Fibroblast of lung (primary cell): ENCODE measurements around the gene MSMO1. TPM values are rescaled to one million over a fixed set of nuclear protein-coding genes. Genes with fewer than 3 reads are reported as not detected.

Experiments
- DNase-seq, 2 donors: peaks; one replicate each; pipeline versions ENCODE4 v3.0.0 to v3.0.0-alpha.2; 2010; ENCODE audit warnings: low read depth in 2 of 2
- H2AFZ ChIP-seq: 2 replicates; pipeline ENCODE4 v1.5.1; 2012; ENCODE audit warnings: low read length, control low read depth, inconsistent platforms
- H3K27ac ChIP-seq: 2 replicates; pipeline ENCODE4 v1.5.1; 2011; ENCODE audit warnings: low read length, control low read depth; ENCODE audit not compliant: insufficient read depth
- H3K27me3 ChIP-seq: 2 replicates; pipeline ENCODE4 v1.5.1; 2011; ENCODE audit warnings: mild to moderate bottlenecking, low read length; ENCODE audit not compliant: control insufficient read depth, insufficient read depth
- H3K36me3 ChIP-seq: 2 replicates; pipeline ENCODE4 v1.5.1; 2011; ENCODE audit warnings: low read length; ENCODE audit not compliant: control insufficient read depth, insufficient read depth
- H3K4me1 ChIP-seq: 2 replicates; pipeline ENCODE4 v1.5.1; 2011; ENCODE audit warnings: low read length; ENCODE audit not compliant: control insufficient read depth, insufficient read depth; ENCODE audit errors: extremely low read depth
- H3K4me2 ChIP-seq: 2 replicates; pipeline ENCODE4 v1.5.1; 2011; ENCODE audit warnings: low read length, control low read depth; ENCODE audit not compliant: insufficient read depth; ENCODE audit errors: extremely low read depth
- H3K4me3 ChIP-seq, 4 experiments: fragments of 200-600 bp in 1 of 4; sonication (generic) in 1 of 4; replicated peaks in 1 of 4; 2 replicates each; pipeline ENCODE4 v1.5.1; 2011 to 2016; ENCODE audit warnings: low read length in 4 of 4, low read depth in 3 of 4, mild to moderate bottlenecking in 3 of 4, control low read depth in 2 of 4, inconsistent platforms in 1 of 4, mixed read lengths in 1 of 4; ENCODE audit not compliant: insufficient read depth in 1 of 4; ENCODE audit errors: control extremely low read depth in 1 of 4
- H3K79me2 ChIP-seq: 2 replicates; pipeline ENCODE4 v1.5.1; 2012; ENCODE audit warnings: mild to moderate bottlenecking, low read length, inconsistent platforms; ENCODE audit not compliant: control insufficient read depth, insufficient read depth
- H3K9ac ChIP-seq: 2 replicates; pipeline ENCODE4 v1.5.1; 2011; ENCODE audit warnings: mild to moderate bottlenecking, low read length, control low read depth; ENCODE audit not compliant: insufficient read depth
- H3K9me3 ChIP-seq: 2 replicates; pipeline ENCODE4 v1.5.1; 2012; ENCODE audit warnings: low read depth, low read length; ENCODE audit not compliant: control insufficient read depth, insufficient read depth
- H4K20me1 ChIP-seq: 2 replicates; pipeline ENCODE4 v1.5.1; 2011; ENCODE audit warnings: low read length; ENCODE audit not compliant: control insufficient read depth, insufficient read depth; ENCODE audit errors: extremely low read depth
- EZH2 ChIP-seq: IDR thresholded peaks from 2 replicates; pipeline ENCODE4 v1.5.1; 2012; ENCODE audit warnings: low read length, control low read depth, mild to moderate bottlenecking; ENCODE audit errors: missing control alignments
- polyA plus RNA-seq, 2 donors: library from polyadenylated mRNA; depleted of rRNA in 1 of 2; stranded (reverse) in 1 of 2; unstranded in 1 of 2; fragments of >200 nt; gene quantifications; 2 replicates each; pipeline ENCODE4 v1.2.1, GENCODE V29; 2011 to 2012; ENCODE audit warnings: missing spikeins in 1 of 2
- total RNA-seq: library from RNA; depleted of rRNA; stranded (reverse); fragments of >200 nt; gene quantifications from 2 replicates; pipeline ENCODE4 v1.2.1, GENCODE V29; 2014
- TF ChIP-seq, protein P1 (sequence below), 2 donors: IDR thresholded peaks in 1 of 2; conservative IDR thresholded peaks in 1 of 2; 1 replicate in 1 of 2; 2 replicates in 1 of 2; pipeline ENCODE4 v1.5.1; 2011 to 2012; ENCODE audit warnings: low read length in 2 of 2, control low read depth in 1 of 2, inconsistent platforms in 1 of 2, low read depth in 1 of 2, mild to moderate bottlenecking in 1 of 2

Gene MSMO1
- total and polyA plus RNA-seq, 2 donors (not counting 1 experiment from before 2014, with no cell fraction given) = 328 to 743 TPM

DNA sequence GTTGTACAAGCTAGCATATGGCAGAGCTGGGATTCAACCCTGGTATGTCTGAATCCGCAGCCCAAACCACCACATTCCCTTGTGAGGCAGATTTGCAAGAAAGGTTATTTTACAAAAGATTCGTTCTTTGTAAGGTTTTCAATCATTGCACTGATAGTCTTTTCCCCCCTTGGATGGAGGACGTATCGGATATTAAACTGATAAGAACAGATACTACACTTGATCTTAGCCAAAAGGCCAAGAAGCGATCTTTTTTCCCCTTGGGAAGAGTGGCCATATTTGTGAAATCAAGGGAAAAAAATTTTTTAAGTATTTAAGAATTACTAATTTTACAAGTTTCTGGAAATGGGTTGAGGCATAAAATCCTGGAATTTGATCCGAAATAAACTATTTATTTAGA is 34.4 kb upstream of the MSMO1 start:
- H3K27me3 ChIP-seq = no peaks in the 10 kb centered on the region
- no peaks in the 10 kb centered on the region for H3K4me1 ChIP-seq
- no peaks in the 10 kb centered on the region for H3K79me2 ChIP-seq
- no peaks in the 10 kb centered on the region for H3K36me3 ChIP-seq
- DNase-seq = no peak
- no peak overlapping the region for H3K27ac ChIP-seq
- no peak for TF ChIP-seq EZH2
- TF ChIP-seq, protein P1, sequence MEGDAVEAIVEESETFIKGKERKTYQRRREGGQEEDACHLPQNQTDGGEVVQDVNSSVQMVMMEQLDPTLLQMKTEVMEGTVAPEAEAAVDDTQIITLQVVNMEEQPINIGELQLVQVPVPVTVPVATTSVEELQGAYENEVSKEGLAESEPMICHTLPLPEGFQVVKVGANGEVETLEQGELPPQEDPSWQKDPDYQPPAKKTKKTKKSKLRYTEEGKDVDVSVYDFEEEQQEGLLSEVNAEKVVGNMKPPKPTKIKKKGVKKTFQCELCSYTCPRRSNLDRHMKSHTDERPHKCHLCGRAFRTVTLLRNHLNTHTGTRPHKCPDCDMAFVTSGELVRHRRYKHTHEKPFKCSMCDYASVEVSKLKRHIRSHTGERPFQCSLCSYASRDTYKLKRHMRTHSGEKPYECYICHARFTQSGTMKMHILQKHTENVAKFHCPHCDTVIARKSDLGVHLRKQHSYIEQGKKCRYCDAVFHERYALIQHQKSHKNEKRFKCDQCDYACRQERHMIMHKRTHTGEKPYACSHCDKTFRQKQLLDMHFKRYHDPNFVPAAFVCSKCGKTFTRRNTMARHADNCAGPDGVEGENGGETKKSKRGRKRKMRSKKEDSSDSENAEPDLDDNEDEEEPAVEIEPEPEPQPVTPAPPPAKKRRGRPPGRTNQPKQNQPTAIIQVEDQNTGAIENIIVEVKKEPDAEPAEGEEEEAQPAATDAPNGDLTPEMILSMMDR (conservative IDR thresholded peaks at IDR 0.05 in 1 of 2, IDR thresholded peaks at IDR 0.05 in 1 of 2; ENCODE audit: low read depth in 1 of 2, low read length in 2 of 2) = no peak
- H3K4me2 ChIP-seq = no peak overlapping the region
- no peak overlapping the region for H2AFZ ChIP-seq
- H4K20me1 ChIP-seq = no peaks in the 10 kb centered on the region
- no peak overlapping the region for H3K9ac ChIP-seq
- no peaks in the 10 kb centered on the region for H3K9me3 ChIP-seq
- H3K4me3 ChIP-seq = no peak overlapping the region

DNA sequence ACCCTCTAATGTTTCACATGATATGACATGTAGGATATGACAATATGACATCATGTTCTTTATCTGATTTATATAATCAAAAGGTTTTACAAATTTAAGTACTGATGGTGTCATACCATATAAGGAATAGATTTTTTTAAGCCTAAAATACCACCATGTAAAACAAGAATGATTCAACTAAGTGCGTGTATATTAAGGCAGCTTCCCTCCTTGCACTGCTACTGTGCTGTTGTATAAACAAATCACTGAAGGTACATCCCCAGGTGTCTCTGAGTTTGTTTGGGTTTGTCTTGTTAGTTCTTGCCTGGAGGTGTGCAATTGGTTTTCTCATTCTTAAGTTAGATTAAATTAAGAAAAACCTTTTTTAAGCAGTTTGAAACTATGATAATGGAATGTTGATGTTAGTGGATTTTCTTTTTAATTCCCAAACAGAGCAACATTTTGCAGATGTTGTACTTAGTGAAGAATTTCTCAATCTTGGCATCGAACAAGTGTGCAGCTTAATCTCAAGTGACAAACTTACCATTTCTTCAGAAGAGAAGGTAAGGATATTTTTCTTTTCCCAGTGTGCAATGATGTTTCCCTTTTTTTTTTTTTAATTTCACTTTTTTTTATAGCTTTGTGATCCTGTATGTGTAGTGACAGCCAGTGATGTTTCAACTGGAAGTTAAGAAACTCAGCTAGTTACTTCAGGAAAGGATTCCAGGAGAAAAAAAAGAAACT is 33.4 kb upstream of the MSMO1 start:
- H3K9ac ChIP-seq = no peak overlapping the region
- no peak overlapping the region for H3K27ac ChIP-seq
- TF ChIP-seq, protein P1 (conservative IDR thresholded peaks at IDR 0.05 in 1 of 2, IDR thresholded peaks at IDR 0.05 in 1 of 2; ENCODE audit: low read depth in 1 of 2, low read length in 2 of 2) = no peak
- no peak for TF ChIP-seq EZH2
- no peaks in the 10 kb centered on the region for H3K9me3 ChIP-seq
- DNase-seq = no peak
- no peak overlapping the region for H2AFZ ChIP-seq
- H3K36me3 ChIP-seq = no peaks in the 10 kb centered on the region
- no peak overlapping the region for H3K4me3 ChIP-seq
- no peaks in the 10 kb centered on the region for H3K79me2 ChIP-seq
- H3K4me2 ChIP-seq = no peak overlapping the region
- H3K4me1 ChIP-seq = no peaks in the 10 kb centered on the region
- H3K27me3 ChIP-seq = no peaks in the 10 kb centered on the region
- H4K20me1 ChIP-seq = no peaks in the 10 kb centered on the region

DNA sequence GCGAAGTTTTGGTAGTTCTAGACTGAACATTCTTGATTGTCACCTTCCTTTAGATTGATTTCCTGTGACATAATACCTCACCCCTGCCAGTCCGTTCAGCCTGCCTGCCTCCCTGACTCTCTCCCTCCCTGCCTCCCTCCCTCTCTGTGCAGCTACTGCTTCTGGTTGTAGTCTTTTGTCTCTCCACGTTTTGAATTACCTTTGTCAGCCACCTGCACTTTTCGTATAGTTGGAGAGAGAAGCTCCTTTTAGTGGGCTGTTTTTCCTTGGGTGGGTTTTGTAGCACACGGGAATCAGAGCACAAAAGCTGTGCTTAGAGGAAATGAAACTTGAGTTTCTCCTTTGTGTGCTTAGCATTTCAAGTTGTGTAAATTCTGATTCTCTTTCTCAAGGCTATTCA is 32.6 kb upstream of the MSMO1 start:
- Histone ChIP-seq H2AFZ (no peak overlapping the region), H3K27me3 (no peaks in the 10 kb centered on the region), H4K20me1 (no peaks in the 10 kb centered on the region), H3K27ac (no peak overlapping the region), H3K4me3 (no peak overlapping the region), H3K79me2 (no peaks in the 10 kb centered on the region), H3K9ac (no peak overlapping the region), H3K4me2 (no peak overlapping the region), H3K9me3 (no peaks in the 10 kb centered on the region), H3K4me1 (no peaks in the 10 kb centered on the region), H3K36me3 (no peaks in the 10 kb centered on the region)
- no peak for DNase-seq
- TF ChIP-seq, protein P1 (conservative IDR thresholded peaks at IDR 0.05 in 1 of 2, IDR thresholded peaks at IDR 0.05 in 1 of 2; ENCODE audit: low read depth in 1 of 2, low read length in 2 of 2) = no peak
- TF ChIP-seq EZH2 = no peak
